ENCODE data around the gene SPTSSA.

Gene SPTSSA

DNA sequence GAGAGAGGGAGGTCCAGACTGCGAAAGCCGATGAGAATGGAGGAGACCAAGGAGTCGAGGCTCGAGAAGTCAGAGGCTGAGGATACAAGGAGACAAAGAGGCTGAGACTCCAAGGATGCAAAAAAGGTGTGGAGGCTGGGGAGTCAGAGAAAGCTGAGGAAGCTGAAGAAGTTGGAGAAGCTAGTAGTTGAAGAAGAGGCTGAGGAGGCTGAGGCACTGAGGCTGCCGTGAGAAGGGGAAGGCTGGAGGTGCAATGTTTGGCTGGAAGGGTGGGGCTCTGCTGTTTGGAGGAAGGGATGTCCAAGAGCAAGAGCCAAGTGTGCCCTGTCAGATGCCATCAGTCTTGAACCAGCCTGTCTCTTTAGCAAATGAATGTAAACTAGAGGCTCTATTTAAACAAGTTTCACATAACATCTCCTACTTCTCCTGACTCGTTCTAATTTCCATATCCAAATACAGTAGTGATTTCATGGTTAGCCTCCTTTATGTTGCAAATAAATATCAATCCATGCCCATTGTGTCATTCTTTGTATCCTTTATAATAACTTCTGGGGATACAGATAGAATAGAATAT is 10.8 kb upstream of the SPTSSA start:
- DNase-seq (ENCODE audit: low spot score): no peak
- no peak overlapping the region for H3K4me3 ChIP-seq
- no peak overlapping the region for H3K27ac ChIP-seq
- TF ChIP-seq, protein P1, sequence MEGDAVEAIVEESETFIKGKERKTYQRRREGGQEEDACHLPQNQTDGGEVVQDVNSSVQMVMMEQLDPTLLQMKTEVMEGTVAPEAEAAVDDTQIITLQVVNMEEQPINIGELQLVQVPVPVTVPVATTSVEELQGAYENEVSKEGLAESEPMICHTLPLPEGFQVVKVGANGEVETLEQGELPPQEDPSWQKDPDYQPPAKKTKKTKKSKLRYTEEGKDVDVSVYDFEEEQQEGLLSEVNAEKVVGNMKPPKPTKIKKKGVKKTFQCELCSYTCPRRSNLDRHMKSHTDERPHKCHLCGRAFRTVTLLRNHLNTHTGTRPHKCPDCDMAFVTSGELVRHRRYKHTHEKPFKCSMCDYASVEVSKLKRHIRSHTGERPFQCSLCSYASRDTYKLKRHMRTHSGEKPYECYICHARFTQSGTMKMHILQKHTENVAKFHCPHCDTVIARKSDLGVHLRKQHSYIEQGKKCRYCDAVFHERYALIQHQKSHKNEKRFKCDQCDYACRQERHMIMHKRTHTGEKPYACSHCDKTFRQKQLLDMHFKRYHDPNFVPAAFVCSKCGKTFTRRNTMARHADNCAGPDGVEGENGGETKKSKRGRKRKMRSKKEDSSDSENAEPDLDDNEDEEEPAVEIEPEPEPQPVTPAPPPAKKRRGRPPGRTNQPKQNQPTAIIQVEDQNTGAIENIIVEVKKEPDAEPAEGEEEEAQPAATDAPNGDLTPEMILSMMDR (IDR thresholded peaks at IDR 0.05): no peak

DNA sequence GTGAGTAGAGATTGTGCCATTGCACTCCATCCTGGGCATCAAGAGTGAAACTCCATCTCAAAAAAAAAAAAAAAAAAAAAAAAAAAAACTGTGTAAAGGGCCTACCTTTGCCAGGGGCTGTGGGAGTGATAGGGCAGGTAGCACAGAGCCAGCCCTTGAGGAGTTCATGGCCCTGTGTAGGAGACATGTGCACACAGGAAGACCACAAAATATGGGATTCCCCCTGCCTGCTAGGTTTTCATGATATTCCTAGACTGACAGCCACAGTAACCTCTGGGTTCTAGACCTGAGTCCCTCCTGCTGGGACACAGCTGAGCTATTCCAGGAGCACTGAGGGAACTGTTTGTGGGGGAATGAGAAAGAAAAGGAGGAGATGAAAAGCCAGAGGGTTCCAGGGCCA is 8.3 kb upstream of the SPTSSA start:
- TF ChIP-seq, protein P1 (IDR thresholded peaks at IDR 0.05): no peak
- H3K4me3 ChIP-seq: no peak overlapping the region
- no peak overlapping the region for H3K27ac ChIP-seq
- DNase-seq (ENCODE audit: low spot score): no peak

DNA sequence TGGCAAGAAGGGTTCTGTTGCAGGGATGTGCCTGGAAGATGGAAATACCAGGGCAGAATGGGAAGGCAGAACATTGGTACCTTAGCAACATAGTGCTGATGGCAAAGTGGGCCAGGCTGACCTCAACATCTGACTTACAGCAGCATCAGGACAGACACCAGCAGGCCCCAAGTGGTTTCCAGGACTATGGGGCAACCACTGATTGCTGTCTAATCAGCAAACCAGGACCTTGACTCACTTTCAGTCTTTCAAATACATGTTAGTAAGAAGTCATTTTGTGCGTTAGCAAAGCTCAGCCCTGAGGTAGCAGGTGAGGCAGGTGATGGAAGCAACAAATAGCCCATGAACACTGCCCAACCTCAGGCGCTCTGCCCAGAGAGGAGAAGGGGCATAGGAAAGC is 4.7 kb upstream of the SPTSSA start:
- Histone ChIP-seq H3K27ac (no peak overlapping the region), H3K4me3 (no peak overlapping the region)
- DNase-seq (ENCODE audit: low spot score): no peak
- TF ChIP-seq, protein P1 (IDR thresholded peaks at IDR 0.05): no peak

DNA sequence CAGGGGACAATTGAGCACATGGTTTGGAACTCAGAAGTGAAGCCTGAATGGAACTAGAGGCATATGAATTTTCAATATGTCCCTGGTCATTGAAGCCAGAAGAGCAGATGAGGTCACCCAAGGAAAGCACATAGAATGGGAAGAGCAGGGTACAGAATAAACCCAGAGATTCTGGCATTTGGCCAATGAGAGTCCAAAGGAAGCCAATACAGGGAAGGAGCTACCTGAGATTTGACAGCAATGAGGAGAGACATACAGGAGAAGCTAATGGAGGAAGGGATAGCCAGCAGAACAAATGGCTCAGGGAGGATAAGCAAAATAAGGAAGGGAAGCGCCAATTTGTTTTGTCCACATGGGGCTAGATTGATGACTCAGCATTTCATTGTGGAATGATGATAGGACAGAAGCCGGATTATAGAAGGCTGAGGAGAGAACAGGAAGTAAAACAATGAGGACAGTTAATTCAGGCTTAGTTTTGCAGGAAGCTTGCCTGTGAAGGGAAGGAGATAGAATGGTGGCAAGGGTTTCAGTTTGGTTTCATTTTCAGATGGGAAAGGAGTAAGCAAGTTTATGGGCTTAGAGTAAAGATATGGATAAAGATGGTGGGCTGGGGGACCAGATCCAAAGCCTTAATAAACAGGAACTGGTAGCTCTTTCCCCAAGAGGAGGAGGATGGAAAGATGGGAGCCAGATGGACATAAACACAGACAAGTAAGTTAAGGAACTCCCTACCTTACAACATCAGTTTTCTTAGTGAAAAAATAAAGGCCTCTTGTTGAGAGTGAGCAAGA is 3.2 kb upstream of the SPTSSA start:
- DNase-seq (ENCODE audit: low spot score): no peak
- TF ChIP-seq, protein P1 (IDR thresholded peaks at IDR 0.05): no peak
- peak overlapping the region in 1 of 2 donors; percentile 5 for H3K27ac ChIP-seq
- H3K4me3 ChIP-seq: no peak overlapping the region

DNA sequence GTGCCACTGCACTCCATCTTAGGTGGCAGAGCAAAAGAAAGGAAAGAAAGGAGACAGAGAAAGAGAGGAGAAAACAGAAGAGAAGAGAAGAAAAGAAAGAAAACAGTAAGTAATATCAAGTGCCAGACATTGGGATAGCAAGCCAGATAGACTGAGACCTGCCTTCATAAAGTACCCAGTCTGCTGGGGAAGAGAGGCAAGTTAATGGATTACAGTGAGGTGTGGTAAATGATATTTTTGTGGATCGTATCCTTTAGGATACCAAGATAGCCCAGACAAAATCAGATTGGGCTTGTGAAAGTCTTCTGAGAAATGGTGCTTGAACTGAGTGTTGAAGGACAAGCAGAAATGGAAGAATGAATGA is 1.5 kb upstream of the SPTSSA start:
- Histone ChIP-seq H3K27ac (no peak overlapping the region), H3K4me3 (no peak overlapping the region)
- DNase-seq (ENCODE audit: low spot score): no peak
- TF ChIP-seq, protein P1 (IDR thresholded peaks at IDR 0.05): no peak

DNA sequence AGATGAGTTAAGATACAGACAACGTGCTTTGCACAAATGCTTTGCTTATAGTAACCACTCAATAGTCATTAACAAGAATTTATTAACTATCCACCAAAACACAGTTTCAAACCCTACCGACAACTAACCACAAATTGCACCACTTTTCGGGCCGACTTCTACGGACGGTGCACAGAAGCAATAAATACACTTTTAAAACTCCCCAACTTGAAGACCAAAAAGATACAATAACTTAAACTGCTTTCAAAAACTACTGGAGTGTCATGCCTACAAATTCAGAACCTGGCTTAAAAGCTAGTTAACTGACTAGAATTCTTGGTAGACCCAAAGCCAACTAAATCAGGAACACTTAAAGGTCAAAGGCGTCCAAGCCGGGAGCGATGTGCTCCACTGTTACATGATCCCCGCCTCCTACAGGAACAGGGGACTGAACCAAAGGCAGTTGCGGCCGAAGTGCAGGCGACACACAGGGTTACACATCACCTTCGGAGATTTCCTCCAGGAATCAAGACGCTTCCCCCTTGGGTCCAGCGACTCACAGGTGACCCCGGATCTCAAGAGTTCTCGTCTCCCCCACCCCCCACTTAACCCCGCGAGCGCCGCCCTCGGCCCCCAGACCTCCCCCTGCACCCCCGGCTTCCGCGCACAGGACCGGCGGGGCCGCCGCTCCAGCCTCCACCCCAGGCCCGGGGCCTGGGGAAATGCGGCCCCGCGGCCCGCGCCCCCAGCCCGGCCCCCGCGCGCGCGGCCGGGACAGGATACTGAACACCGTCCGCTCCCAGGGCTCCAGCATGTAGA is 507 bp downstream of the SPTSSA start:
- DNase-seq (ENCODE audit: low spot score): peak; percentile 78
- peak overlapping the region; percentile 76 for H3K4me3 ChIP-seq
- TF ChIP-seq, protein P1 (IDR thresholded peaks at IDR 0.05): no peak
- H3K27ac ChIP-seq: peak overlapping the region; percentile 91 to 92
